Panc1 (cell line): ENCODE data around the gene PLGRKT.

ENCODE experiments used
- POLR2AphosphoS5 ChIP-seq: IDR thresholded peaks from 2 replicates; pipeline ENCODE4 v1.6.1; 2012; ENCODE audit warnings: mild to moderate bottlenecking, low read depth, low read length, moderate library complexity
- SIN3A ChIP-seq: IDR thresholded peaks from 2 replicates; pipeline ENCODE4 v1.6.1; 2012; ENCODE audit warnings: low read depth, mild to moderate bottlenecking, low read length, moderate library complexity, borderline replicate concordance; ENCODE audit not compliant: insufficient read depth
- TF ChIP-seq, protein P1 (sequence below): fragments of 450-650 bp; IDR thresholded peaks from 2 replicates; pipeline ENCODE4 v1.5.1; 2017; ENCODE audit warnings: mild to moderate bottlenecking

DNA sequence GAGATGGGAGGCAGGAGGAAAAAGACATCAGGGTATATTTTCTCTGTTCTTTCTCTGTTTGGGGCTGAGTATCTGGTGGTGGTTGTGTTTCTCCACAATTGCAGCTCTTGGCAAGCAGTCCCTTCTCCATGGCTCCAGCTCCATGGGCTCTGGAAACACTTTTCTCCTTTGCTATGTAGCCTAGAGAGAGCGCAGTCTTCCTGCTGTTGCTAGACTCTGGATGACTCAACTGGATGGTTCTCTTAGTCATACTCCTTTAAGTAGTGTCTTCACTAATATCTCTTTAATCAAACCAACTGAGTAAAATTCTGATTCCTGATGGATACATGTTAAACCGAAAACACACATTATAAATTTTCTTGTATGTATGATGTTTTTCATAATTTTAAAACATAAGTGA, 3.3 kb upstream of the PLGRKT start:
- TF ChIP-seq, protein P1, sequence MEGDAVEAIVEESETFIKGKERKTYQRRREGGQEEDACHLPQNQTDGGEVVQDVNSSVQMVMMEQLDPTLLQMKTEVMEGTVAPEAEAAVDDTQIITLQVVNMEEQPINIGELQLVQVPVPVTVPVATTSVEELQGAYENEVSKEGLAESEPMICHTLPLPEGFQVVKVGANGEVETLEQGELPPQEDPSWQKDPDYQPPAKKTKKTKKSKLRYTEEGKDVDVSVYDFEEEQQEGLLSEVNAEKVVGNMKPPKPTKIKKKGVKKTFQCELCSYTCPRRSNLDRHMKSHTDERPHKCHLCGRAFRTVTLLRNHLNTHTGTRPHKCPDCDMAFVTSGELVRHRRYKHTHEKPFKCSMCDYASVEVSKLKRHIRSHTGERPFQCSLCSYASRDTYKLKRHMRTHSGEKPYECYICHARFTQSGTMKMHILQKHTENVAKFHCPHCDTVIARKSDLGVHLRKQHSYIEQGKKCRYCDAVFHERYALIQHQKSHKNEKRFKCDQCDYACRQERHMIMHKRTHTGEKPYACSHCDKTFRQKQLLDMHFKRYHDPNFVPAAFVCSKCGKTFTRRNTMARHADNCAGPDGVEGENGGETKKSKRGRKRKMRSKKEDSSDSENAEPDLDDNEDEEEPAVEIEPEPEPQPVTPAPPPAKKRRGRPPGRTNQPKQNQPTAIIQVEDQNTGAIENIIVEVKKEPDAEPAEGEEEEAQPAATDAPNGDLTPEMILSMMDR: no peak
- TF ChIP-seq POLR2AphosphoS5: no peak
- TF ChIP-seq SIN3A: no peak
